Hepatic stellate cell (primary cell): ENCODE data around the gene PIP4K2C.

Experiments
- DNase-seq: peaks from one replicate; pipeline ENCODE4 v3.0.0; 2011; ENCODE audit warnings: low spot score

The PIP4K2C gene

DNA sequence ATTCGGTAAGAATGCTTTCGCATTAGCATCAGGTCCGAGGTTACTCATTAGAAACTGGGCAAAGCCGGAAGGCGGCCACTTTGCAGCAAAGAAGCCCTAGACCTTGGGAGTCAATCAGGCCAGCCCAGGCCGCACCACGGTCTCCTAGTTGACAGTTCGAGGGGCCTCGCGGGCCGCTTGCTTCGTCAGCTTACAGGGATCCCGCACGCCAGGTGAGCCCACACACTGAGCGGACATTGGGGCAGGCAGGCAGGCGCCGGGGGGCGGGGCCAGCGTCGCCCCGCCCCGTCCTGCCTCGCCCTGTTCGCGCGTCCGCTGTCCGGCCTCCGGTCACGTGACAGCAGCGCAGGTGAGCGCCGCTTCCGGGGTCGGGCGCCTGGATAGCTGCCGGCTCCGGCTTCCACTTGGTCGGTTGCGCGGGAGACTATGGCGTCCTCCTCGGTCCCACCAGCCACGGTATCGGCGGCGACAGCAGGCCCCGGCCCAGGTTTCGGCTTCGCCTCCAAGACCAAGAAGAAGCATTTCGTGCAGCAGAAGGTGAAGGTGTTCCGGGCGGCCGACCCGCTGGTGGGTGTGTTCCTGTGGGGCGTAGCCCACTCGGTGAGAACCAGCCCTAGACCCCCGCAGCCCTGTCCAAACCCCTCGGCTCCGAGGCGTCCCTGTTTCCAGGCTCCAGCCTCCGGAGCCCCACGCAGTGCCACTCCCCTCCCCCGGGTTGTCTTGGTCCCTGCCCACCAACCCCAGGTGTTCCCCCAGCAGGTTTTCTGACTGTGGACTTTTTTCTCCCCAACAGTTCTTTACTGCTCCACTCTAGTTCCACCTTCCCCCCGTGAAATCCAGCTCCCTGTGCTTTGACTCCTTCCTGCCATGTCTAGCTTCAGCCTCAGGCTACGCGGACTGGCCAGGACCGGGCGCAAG, at the start of gene PIP4K2C:
Gene PIP4K2C (plus strand): TSS at position 329 of the 918 bp plus-strand sequence. CDS start 98 bp downstream, at position 427.
- peak; percentile 66 for DNase-seq

DNA sequence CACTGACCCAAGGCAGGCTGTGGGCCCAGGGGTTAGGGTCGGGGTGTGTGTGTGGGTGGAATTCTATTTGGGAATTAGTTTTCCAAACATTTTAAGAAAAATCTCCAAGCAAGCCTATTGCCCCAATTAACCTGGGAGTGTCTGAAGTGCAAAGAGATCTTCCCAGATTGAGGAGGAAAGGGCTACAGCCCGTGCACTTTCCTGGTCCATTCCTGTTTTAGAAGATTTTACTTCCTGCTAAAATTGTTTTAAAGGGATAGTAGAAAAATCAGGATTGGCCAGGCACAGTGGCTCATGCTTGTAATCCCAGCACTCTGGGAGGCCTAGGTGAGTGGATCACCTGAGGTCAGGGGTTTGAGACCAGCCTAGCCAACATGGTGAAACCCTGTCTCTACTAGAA, 49.3 kb upstream of the PIP4K2C start:
- DNase-seq = no peak

DNA sequence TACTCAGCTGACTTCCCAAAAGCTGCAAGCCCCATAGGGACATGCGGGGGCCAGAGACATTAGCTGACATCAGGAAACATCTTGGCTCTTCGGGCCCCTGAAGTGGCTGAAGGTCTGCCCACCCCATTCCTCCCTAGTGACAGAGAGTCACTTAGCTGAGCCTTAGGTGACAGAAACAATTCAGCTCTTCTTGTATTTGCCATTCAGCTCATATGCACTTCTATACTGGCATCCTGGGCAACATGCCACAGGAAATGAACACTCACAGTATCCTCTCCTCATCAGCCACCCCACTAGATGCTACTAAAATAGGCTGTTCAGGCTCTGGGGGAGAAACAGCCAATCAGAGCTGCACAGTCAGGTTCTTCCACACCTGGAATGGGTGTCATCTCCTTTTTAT, 47.4 kb upstream of the PIP4K2C start:
- no peak for DNase-seq

DNA sequence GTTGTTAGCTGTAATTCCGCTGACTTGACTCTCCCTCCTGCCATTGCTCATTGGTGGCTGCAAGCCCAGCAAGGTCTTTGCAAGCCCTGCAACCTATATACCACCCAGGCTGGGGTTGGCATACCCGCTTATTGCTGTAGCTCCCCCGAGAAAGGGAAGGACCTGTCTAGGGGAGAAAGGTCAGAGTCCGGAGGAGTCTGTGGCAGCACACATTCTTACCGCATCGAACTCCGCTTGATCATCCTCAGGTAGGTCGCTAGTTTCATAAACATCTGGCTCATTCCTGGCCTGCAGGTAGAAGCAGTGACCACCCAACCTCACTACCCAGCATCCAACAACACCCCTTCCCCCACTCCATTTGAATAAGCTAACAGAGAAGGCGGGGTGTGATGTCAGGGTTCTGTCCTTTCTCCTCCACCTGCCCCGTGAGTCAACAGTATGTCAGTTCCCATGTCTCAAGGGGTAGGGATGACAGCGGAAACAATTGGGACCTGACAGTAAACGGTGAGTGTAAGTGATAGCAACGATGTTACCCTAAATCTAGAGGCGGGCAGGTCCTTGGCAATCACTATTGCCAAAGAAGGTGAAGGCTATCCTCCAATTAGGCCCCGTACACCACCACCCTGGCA, 45.1 kb upstream of the PIP4K2C start:
- no peak for DNase-seq

DNA sequence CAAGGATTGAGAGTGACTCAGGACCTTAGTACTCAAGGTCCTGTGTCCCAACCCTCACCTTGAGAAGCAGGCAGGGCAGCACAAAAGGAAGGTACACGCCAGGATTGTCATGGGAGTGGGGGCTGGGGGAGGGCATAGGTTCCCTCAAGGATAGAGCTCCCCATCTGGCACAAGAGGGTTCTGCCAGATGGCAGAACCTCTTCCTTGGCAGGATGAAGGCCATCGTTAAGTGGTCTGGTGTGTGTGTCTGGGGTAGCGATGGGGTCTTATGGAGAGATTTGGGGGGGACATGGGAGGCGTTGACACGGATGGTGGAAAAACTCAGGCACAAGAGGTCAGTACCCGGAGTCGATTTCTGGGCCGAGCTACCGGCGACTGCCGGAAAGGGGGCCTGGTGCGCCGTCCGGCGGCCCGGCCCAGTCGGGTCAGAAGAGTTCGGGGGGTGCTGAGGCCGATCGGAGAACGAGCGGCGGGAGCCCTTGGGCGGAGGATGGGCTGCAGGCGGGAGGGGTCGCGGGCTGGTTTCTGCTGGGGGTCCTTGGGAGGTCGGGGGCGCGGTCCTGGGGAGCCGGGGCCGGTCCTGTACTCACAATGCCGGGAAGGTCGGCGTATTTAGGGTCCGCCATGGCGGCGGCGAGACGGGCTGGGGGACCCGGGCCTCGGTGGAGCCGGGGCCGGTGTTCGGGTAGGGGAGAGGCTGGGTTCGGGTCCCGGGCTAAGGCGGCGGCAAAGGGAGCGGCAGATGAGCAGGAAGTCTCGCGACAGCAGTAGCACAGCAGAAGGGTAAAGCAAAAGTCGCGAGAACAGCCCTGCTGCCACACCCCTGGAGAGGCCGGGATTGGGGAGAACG, 44.3 kb upstream of the PIP4K2C start, which contains the start of gene DCTN2:
Gene DCTN2 (minus strand): TSS at position 755 of the 850 bp plus-strand sequence. CDS start 129 bp downstream, at position 626.
- peak; percentile 98 for DNase-seq

DNA sequence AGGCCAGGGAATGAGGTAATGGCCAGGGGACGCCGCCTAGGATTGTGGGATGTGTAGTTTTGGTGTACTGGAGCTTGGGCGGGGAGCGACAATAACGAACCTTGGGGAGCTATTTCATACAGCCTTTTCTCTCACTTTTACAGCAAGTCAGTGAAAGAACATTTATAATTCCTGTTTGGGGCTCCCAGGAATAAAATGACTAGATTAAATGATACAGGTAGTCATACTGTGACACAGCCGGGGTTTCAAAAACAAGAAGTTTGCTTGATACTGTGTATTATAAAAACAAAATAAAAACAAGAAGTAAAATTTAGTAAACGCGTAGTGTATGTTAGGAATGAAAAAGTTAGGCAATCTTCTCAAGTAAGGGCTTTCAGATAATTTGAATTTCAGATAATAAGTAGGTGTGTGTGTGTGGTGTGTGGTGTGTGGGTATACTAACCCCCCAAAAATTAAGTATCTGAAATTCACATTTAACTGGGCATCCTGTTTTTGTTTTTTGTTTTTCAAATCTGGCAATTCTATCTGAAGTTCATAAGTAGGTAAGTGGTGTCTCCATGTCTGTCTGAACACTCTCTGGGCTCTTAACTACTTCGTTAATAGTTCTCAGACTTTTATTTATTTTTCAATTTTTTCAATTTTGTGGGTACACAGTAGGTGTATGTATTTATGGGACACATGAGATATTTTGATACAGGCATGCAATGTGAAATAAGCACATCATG, 43.5 kb upstream of the PIP4K2C start:
- DNase-seq = no peak

DNA sequence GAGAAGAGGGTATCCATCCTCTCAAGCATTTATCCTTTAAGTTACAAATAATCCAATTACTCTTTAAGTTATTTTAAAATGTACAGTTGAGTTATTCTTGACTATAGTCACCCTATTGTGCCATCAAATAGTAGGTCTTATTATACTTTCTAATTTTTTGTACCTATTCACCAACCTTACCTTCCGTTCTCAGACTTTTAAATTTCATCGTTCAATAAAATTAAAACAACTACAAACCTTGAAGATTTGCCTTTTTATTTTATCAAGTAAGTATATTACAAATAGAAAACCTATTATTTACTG, 43.0 kb upstream of the PIP4K2C start:
- DNase-seq = no peak

DNA sequence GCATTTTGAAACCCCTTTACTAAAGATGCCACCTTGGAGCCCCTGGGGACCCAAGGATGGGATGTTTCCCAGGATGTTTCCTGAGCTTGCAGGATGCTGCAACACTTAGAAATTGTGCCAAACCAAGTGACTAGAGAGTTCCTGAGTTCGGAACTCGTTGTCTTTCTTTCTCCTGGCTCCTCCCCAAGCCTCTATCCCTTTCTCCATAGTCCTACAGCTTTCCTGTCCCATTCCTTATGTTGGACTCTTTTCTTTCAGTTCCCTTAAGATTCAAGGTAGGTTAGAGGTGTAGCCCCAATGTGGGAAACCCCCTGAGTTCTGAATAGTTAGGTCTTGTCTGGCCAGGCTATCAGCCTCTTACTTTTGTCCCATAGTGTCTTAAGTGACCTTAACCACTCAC, 42.5 kb upstream of the PIP4K2C start:
- no peak for DNase-seq

DNA sequence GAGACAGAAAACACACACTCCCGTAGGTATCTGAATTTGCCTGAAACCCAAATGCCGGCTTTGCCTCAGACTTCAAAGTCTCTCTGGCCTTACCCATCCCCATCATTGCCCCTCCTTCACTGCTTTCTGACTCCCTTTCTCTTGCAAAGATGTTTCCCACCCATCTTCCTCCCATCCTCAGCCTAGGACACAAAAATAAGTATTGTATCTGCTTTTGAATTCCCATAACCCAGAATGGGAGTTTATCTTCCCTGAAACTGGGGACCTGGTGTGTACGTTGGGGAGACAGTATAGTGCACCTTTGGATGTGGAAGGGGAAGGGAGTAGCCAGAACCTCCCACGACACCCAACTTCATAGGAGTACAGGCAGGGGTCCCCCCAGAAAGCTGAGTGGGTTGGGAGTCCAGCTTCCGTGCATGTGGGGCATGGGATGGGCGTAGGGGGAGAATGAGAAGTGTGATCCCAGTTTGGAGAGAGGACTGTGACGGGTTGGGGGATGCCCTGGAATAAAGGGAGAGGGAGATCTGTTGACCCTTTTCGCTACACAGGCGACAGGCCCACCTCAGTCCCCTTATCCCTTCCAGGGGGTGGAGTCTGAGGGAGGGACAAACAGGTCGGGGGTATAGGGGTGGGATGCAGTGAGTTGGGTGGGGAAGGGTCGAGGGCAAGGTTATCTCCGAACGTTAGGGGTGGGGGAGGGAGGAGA, 41.6 kb upstream of the PIP4K2C start:
- no peak for DNase-seq

DNA sequence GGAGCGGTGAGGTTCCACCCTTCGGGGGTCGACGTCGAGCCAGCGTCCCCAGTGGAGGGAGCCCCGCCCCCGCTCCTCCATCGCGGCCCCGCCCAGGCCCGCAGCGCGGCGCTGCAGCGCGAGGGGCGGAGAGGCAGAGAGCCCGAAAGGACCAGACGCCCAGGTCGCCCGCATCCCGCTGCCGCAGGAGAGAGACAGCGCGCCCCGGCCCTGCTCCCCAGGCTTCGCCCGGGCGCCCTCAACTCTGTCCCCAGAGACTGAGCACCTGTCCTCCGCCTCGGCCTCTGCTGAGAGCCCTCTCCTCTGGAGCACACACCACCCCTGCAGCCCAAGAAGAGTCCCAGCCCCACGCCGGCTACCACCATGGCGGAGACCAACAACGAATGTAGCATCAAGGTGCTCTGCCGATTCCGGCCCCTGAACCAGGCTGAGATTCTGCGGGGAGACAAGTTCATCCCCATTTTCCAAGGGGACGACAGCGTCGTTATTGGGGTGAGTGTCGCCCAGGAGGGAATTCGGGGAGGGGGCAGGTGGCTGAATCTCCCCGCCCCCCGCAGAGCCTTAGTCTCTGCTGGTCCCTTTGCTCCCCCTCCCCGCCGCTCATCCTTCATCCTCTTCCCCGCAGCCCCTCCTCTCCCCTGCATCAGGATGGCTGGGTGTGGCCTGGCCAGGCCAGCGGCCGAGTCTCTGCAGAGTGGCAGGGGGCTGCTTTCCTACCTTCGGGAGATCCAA, 40.9 kb upstream of the PIP4K2C start, which contains the start of gene KIF5A:
Gene KIF5A (plus strand): TSS at position 136 of the 732 bp plus-strand sequence. CDS start 228 bp downstream, at position 364.
- DNase-seq = peak; percentile 73

DNA sequence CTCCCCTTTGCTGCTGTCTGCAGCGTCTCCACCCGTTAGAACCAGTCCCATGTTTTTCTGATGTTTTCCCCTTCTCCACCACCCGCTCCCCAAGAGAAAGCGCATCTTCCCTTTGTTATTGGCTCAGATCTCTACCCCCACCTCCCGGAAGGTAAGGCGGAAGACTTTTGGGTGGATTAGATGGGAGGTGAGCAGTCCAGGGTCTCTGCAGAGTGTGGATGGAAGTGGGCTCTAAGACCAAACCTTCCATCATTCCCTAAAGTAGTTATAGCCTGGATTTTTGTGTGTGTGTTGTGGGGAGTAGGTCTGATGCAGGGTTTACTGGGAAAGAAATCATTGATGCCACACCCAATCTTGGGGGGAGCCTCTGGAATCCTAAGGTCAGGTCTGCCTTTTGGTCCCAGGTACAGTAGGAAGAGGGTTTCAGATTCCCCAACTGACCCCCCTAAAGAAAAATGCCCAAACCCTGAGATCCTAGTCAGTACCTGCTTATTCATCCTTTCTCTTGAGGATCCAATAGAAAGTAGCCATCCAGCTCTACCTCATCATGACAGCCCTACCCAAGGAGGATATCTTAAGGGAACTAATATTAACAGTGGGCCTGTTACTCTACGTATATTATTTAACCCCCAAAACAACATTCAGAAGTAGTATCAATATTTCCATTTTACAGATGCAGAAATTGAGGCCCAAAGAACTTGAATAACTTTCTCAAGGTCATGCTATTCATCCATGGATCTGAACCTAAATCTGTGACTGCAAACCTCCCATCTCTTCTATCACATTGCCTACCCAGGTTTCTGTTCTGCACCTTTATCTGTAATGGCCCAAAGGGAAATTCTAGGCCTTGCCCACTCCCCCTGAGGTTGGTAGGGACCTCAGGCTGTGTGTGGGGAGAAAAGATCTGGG, 40.1 kb upstream of the PIP4K2C start:
- DNase-seq = no peak

DNA sequence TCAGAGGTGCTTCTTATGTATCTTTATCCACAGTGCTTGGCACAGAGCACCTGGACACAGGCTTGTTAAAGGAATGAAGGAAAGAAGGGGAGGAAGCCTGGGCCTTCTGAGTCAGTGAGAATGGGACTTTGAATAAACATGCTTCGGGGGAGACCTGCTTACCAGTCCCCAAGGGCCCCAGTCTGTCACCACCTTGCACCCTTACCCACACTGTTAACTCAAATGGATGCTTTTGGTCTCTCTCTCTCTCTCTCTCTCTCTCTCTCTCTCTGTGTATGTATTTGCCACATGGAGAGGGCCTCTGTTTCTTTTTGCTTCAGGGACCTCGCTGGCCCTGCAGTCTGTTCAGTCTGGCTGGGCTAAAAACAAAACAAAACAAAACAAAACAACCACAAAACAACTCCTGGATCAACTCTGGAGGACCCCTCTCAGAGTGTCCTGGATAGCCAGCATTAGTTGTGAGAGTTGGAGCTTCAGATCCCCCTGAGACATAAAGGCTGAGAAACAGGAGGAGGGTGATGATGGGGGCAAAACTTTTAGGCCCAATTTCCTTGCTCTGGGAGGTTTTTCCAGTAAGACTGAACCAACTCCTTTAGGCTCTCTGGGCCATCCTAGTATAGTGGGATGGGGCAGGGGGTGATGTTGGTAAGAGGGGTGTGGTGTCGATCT, 39.2 kb upstream of the PIP4K2C start:
- DNase-seq = no peak

DNA sequence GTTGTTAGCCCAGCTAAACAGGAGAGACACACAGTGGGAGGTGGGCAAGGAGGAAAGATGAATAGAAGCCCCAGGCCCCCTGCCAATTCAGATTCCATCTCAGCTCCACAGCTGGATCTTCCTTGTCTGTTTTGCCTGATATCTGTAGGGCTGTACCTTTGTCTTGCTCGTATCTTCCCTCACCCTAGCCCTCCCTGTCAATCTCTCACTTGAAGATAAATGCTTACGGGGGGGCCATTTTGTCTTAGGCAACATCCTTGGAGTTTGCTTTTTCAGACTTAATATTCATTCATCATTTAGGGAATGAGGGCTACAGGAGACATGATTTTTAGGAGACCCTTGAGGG, 38.7 kb upstream of the PIP4K2C start:
- no peak for DNase-seq

DNA sequence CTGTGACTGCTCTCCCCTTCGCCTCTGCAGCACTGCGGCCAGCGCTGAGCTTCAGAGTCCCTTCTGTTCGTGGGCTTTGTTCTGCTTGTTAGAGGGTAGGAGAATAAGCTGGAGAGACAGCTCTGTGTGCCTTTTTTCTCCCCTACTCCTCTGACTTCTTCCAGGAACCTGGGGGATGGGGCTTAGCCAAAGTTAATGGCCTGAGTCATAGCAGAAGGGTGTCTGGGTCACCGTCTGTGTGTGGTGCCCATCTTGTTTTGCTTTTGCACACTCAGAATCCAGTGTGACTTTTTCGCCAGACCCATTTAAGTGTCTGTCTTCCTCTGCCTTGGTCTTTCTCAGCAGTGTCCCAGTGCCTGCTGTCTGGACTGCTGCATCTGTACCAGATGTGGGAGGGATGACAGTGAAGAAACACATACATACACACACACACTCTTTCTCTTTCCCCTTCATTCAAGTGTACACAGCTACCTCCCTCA, 38.1 kb upstream of the PIP4K2C start:
- peak; percentile 68 for DNase-seq

DNA sequence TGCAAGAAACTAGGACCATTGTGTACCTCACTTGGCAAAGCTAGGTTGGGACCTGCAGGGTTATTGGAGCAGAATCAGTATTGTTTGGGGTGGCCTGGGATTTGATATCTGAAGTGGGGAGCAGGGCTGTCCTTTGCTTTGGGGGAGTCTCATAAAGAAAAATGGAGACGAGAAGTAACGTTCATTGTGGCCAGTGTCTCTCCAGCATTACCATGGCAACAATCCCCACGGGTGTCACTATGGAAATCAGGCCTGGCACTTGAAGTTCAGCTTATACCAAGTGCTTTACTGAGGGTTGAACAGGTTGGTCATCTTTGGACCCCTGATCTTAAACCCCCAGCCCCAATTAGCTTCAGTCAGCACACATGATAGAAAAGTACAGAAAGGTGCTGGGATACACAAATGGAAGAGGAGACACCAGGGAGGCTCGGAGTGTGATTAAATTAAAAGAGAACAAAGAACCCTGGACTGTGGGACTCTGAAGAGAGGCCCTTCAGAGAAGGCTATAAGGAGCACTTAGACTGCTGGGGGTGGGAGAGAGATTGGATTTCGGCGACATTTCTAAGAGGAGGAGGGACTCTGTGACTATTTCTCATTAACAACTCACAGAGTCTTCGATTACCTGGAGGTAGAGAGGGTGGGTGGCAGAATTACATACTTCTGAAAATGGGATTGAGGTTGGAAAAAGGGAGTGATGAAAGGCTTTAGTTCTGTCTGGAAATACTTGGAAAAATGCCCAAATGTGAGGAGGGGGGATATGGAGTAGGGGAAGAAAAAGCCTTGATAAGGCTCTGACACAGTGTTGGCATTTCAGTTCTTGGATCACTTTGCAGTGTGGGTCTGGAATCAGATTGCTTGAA, 37.4 kb upstream of the PIP4K2C start:
- DNase-seq = no peak

DNA sequence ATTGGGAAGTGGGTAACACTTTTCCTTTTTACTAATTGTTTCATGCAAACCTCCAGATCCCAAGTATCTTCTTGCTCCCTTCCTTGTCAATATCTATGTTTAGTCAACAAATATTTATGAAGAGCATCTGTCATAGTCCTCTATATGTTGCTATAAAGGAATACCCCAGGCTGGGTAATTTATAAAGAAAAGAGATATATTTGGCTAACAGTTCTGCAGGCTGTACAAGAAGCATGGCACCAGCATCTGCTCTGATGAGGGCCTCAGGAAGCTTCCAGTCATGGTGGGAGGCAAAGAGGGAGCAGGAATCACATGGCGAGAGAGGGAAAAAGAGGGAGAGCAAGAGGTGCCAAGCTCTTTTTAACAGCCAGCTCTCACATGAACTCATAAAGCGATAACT, 36.5 kb upstream of the PIP4K2C start:
- DNase-seq = no peak

DNA sequence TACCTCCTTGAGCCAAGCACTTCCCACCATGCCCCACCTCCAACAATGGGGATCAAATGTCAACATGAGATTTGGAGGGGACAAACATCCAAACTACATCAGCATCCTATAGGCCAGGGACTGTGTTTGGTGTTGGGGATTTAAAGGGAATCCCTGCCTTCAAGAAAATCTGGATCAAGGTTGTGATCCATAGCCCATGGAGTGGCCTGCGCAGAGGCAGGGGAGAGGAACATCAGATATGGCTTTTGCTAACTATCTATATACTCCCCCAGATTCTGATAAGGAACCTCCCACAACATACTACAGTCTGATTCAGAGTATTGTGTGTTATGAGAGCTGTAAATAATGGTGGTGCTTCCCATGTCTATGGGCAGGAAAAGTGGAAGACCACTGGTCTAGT, 36.1 kb upstream of the PIP4K2C start:
- no peak for DNase-seq

DNA sequence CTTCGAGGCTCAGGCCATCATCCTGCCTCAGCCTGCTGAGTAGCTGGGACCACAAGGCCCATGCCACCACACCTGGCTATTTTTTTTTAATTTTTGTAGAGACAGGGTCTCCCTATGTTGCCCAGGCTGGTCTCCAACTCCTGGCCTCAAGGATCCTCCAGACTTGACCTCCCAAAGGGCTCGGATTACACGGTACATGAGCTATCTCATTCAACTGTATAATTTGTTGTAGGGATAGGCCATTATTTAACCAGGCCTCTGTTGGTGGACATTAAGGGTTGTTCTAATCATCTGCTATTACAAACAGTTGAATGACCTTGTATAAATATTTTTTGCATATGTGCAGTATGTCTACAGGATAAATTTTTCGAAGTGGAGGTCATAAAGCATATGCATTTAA, 32.1 kb upstream of the PIP4K2C start:
- no peak for DNase-seq
